Stimulated activated naive CD4-positive, alpha-beta T cell treated with Interleukin-2 at 50 U/mL for 16 hours (primary cell): ENCODE measurements around the gene ZBED1.
"Not testable (repeated sequence)": the region's sequence is repeated elsewhere in the genome, so short reads cannot be mapped to it uniquely, and the experiment has no call there.

Experiments used
- DNase-seq: peaks from one replicate; lab custom pipeline; 2025; lab: John Stamatoyannopoulos, UW

ZBED1 gene

DNA sequence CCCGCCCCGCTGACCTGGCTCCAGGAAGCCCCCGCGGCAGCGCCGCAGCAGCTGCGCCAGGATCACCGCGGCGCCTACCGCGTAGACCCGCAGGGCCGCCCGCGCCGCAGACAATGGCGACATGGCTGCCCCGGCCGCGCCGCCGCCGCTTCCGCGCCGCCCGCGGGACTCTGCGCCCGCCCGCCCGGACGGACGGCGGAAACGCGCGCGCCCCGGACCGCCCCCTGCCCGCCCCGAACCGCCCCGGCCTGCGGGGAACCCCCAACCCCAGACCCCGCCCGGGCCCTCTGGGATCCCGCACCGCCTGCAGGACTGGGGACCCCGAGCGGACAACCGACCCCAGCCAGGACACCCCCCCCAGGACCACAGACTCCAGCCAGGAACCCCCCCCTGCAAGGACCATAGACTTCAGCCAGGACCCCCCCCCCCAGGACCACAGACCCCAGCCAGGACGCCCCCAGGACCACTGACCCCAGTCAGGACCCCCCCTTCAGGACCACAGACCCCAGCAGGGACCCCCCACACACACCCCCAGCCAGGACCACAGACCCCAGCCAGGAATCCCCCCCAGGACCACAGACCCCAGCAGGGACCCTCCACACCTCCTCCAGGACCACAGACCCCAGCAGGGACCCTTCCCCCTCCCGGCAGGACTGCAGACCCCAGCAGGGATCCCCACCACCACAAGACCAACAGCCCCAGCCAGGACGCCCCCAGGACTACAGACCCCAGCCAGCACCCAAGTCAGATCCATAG is at the start of gene ZBED1, which contains the start of gene DHRSX:
ZBED1 (minus strand) TSS at position 174 of the 756 bp plus-strand sequence. CDS start 10,257 bp downstream, outside the sequence.
DHRSX (minus strand) TSS at position 174 of the 756 bp plus-strand sequence; CDS start at position 123, 51 bp downstream.
- no peak for DNase-seq

- no peak for DNase-seq
Measured at GRCh38 chrX:2549876-2550275, 49.1 kb upstream of the ZBED1 start.

DNA sequence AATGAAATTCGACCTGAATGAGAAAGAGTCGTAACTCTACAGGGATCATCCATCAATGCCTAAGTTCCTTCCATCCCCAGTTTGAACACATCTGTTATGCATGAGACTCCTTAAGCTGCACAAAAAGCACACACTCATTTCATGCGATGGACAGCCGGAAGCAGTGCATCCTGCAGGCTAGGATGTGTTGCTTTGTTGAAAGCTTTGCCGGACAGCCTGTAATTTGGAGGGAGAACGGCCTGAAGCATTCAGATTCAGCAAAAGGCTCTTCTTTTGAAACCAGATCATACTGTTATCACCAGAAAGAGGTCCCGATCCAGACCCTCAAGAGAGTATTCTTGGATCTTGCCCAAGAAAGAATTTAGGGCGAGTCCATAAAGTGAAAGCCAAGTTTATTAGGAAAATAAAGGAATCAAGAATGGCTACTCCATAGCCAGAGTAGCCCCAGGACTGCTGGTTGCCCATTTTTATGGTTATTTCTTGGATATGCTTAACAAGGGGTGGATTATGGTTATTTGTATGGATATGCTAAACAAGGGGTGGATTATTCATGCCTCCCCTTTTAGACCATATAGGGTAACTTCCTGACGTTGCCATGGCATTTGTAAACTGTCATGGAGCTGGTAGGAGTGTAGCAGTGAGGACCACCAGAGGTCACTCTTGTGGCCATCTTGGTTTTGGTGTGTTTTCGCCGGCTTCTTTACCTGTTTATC is 48.1 kb upstream of the ZBED1 start:
- no peak for DNase-seq

DNA sequence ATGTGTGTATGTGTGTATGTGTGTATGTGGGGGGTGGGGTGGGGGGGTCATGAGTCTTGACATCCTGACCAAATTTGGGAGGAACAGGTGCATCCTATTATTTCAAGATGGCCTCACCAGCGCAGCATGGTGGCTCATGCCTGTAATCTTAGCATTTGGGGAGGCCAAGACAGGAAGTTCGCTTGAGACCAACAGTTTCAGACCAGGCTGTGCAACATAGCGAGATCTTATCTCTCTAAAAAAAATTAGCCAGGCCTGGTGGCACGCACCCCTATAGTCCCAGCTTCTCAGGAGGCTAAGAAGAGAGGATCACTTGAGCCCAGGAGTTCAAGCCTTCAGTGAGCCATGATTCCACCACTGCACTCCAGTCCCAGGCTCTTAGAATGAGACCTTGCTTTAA is 47.0 kb upstream of the ZBED1 start:
- DNase-seq: no peak

DNA sequence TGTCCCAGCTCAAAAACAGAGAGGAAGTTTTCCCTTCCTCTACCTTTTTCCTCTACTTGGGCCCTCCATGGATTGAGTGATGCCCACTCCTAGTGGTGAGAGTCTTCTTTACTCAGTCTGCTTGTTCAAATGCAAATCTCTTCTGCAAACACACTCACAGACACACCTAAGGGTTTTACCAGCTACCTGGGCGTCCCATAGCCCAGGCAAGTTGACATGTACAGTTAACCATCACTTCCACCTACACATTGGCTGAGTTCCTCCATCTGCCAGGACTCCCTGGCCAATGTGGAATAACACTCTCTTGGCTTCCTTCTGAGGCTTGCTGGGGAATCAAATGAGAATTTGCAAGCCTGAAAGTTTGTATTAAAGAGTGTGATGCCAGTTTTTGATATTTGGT is 45.7 kb upstream of the ZBED1 start:
- no peak for DNase-seq

DNA sequence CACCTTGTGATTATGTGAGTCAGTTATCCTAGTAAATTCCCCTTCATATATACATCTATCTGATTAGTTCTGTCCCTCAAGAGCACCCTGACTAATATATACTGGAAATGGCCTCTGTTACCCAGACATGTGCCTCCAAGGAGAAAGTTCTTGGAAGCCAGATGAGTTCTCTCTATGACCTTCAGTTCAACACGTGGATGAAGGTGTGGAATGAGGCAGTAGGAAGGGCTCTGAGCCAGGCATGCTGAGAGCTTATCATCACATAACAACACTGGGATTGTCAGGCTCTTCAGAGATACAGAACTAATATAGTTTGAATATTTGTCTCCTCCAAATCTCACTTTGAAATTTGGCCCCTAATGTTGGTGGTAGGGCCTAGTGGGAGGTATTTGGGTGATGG is 44.4 kb upstream of the ZBED1 start:
- DNase-seq: no peak

- DNase-seq: no peak
Measured at GRCh38 chrX:2542826-2543521, 42.2 kb upstream of the ZBED1 start.

GRCh38 chrX:2541603-2542002 is 40.8 kb upstream of the ZBED1 start:
- no peak for DNase-seq

- DNase-seq: no peak
Measured at GRCh38 chrX:2540426-2540947, 39.7 kb upstream of the ZBED1 start.

DNA sequence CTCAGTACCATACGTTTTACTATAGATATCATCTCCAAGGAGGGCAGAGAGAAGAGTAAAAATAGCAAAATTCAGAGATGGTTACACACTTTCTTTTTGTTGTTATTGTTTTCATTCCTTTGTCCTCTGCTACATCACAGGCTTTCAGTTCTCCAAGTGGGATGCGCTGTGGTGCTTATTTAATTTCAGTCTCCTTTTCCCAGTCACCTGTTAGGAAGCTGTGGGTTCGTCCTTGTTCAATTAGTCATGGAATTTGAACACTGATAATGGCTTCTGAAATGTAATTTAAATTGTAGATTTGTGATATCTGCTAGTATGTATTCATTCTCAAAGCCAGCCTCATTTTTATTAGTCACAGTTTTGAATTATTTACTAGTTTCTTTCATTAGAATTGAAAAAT is 38.8 kb upstream of the ZBED1 start:
- DNase-seq: no peak

DNA sequence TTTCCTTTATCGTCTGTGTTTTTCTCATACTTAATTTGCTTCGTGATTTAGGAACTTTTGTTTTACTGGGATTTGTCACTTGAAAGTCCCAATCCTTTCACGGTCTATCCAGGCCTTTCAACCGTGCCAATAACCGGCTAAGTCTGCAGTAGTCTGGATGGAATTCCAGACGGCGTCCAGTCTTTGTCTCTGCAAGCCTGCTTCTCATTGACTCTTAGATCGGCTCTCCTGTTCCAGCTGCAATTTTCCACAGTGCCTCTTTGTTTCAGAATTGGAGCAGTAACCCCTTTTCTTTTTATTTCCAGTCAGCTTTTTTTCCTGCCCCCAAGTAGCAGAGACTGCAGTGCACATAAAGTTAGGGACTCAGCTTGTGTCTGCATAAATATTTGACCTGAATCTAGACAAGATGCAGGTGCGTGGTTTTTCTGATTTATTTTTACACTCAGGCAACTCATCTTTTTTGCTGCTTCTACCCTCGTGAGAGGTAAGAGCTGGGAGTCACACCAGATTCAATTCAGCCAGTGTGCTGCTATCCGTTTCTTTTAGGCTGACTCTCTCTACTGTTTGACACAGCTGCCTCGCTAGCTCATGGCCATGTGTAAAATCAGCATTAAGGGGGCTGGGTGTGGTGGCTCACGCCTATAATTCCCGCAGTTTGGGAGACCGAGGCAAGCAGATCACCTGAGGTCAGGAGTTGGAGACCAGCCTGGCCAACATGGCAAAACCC is 37.4 kb upstream of the ZBED1 start:
- DNase-seq: no peak

- no peak for DNase-seq
Measured at GRCh38 chrX:2536974-2537373, 36.2 kb upstream of the ZBED1 start.

- no peak for DNase-seq
Measured at GRCh38 chrX:2536141-2536540, 35.4 kb upstream of the ZBED1 start.

GRCh38 chrX:2534261-2535021 is 33.7 kb upstream of the ZBED1 start:
- DNase-seq: not testable (repeated sequence)

DNA sequence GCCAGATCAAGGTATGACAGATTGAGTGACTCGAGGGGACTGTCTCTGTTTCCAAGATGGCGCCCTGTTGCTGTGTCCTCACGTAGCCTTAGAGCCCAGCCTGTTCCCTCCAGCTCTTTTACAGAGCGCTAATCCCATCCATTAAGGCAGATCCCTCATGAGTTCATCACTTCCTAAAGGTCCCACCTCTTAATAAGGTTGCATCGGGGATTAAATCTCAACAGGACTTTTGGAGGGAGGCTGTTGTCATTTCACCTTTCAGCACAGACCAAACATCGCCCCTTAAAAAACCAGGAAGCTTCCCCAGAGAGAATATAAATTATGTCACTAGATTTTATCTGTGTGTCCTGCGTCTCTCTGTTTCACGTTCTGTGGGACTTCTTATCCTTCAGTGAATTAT is 32.6 kb upstream of the ZBED1 start:
- no peak for DNase-seq

GRCh38 chrX:2526390-2526789 is 25.6 kb upstream of the ZBED1 start:
- DNase-seq: no peak

- no peak for DNase-seq
Measured at GRCh38 chrX:2523911-2524310, 23.1 kb upstream of the ZBED1 start.

GRCh38 chrX:2521927-2522386 is 21.2 kb upstream of the ZBED1 start:
- no peak for DNase-seq

- DNase-seq: no peak
Measured at GRCh38 chrX:2521092-2521926, 20.5 kb upstream of the ZBED1 start.

- no peak for DNase-seq
Measured at GRCh38 chrX:2520539-2520938, 19.8 kb upstream of the ZBED1 start.
